HG03280 (cell line): ENCODE results near the gene ZSCAN9.

Experiments
- ATAC-seq: cut with Tn5 transposase; IDR thresholded peaks from one replicate; pipeline ENCODE4 v1.9.1; 2021; ENCODE audit warnings: mild to moderate bottlenecking, moderate library complexity; ENCODE audit not compliant: unreplicated experiment

The ZSCAN9 gene

GRCh38 chr6:28266563-28266961 lies 41.5 kb downstream of the ZSCAN9 start:
- no peak for ATAC-seq

- peak; percentile 93 for ATAC-seq
Observed at GRCh38 chr6:28266962-28267694, 42.1 kb downstream of the ZSCAN9 start, which contains the start of gene ZSCAN26. Gene ZSCAN26 (plus strand): TSS chr6:28267143. CDS start chr6:28271920, 4,777 bp downstream.

DNA sequence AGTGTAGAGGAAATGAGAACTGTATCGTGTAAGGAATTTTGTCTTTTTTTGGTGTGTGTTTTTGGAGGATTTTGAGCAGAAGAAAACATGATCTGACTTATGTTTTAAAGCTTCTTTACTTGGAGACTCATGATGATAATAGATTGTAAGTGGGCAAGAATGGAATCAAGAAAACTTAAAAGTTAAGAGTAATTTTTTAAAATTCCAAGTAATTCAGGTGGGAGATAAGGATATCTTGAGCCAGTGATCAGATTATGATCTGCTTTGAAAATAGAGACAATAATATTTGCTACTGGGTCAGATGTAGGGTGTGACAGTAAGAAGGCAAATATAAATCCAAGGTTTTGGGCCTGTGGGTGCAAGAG lies 42.6 kb downstream of the ZSCAN9 start:
- ATAC-seq: no peak

DNA sequence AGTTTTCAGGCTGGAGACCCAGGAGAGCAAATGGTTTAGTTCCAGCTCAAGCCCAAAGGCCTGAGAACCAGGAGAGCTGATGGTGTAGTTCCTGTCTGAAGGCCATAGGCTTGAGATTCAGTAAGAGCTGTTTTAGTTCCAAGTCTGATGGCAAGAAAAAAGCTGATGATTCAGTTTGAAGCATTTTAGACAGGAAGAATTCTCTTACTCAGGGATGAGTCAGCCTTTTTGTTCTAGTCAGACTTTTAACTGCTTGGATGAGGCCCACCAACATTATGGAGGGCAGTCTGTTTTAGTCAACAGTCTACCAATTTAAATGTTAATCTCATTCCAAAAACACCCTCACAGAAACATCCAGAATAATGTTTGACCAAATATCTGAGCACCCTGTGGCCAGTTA lies 44.4 kb downstream of the ZSCAN9 start:
- ATAC-seq: no peak

GRCh38 chr6:28274888-28275287 lies 49.8 kb downstream of the ZSCAN9 start:
- no peak for ATAC-seq

GRCh38 chr6:28277746-28278145 lies 52.7 kb downstream of the ZSCAN9 start:
- no peak for ATAC-seq

GRCh38 chr6:28280595-28281287 lies 55.7 kb downstream of the ZSCAN9 start:
- ATAC-seq: no peak

DNA sequence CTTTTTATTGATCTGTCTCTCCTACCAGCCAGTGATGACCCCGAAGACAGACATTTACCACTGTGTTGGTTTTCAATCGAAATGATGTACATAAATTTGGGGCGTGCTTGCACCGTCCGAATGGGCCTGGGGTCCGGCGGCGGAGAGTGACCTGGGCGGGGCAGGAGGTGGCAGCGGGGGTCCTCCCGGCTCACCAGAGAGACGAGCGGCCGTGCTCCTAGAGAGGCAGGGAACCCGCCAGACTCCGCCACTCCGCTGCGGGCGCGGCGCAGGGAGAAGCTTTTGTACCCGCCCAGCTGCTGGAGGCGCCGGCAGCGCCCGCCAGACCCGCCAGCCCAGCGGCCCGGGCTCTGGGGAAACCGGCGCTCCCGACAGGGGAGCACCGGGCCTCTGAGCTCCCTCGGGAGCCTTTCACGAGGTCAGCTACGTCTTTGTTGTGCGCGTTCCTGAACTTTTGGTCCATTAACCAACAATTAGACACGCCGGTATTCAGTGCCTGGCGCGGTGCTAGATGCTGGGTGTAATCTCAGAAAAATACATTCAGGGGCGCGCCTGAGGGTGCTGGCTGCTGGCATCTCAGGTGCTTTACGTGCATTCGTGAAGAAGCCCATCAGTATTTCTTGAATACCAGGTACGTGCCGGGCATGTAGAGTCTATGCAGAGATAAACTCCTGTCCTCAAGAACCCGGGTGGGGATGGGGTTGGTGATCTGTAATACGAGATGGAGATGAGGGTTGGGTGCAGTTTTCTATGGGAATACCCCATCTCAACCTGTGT lies 56.4 kb downstream of the ZSCAN9 start, which contains the start of gene PGBD1:
Gene PGBD1 (plus strand): TSS at position 285 of the 777 bp plus-strand sequence. CDS start 2,242 bp downstream, outside the sequence.
- ATAC-seq: peak; percentile 84

DNA sequence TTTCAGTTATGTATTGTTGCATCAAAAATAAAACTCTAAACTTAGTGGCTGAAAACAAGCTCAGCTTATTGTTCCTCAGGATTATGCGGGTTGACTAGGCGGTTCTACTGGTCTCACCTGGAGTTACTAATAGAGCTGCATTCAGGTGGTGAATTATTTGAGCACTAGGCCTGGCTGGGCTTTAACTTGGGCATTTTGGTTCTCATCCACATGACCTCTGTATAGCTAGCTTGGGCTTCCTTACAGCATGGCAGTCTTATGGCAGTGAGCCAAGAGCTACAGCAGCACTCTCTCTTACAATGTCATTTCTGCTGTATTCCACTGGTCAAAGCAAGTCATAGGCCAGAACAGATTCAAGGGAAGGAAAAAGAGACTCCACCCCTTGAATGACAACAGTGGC lies 57.9 kb downstream of the ZSCAN9 start:
- ATAC-seq: no peak
